GM04503 (cell line): Measurements from ENCODE around the gene METAP2.

ENCODE experiments used
- DNase-seq: peaks from one replicate; pipeline ENCODE4 v3.0.0-alpha.2; 2012; ENCODE audit warnings: low read depth

METAP2 gene

DNA sequence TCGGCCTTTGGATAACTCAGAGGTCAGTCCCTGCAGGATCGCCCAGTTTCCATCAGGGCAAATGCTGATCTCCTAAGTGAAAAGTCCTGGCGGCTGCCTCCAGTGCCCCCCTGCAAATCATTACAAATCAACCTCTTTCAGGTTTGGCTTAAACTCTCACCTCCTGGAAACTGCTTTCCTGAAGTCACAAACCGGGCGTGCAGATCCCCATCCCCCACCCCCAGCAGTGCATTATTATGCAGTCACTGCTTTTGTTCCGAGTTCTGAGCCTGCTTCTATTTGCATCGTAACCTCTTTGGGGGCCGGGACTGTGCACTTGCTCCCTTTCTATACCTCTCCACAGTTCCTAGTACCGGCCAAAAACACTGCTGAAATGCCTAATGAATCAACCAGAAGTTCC is 77.4 kb downstream of the METAP2 start, which contains the start of gene USP44:
USP44 (minus strand) TSS at position 172 of the 400 bp plus-strand sequence. CDS start 17,220 bp downstream, outside the sequence.
- no peak for DNase-seq

DNA sequence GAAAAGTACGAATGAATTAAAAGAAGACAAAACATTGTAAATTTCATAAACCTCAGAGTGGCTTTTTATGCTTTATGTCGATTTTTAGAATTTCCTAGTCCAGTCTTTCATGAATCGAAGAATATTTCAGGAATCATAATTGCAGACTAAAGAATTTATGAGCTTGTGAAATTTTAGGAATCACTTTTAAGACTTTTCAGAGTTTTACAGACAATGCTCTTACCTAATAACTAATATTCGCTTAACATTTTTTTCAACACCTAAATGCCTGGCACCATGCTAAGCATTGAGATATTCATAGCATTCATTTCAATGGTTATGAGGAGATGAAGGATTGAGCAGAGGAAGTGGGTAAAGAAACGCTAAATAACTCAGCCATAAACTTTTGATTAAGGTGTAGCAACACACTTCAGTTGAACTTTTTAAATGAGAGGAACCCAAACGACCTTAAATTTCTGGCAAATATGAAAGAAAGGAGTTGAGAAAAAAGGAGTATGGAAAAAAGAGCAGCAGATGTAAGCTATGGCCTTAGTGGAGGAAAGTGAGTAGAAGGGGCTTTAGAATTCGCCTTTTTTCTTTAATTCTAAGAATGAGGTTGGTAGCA is 78.1 kb downstream of the METAP2 start:
- DNase-seq: no peak

DNA sequence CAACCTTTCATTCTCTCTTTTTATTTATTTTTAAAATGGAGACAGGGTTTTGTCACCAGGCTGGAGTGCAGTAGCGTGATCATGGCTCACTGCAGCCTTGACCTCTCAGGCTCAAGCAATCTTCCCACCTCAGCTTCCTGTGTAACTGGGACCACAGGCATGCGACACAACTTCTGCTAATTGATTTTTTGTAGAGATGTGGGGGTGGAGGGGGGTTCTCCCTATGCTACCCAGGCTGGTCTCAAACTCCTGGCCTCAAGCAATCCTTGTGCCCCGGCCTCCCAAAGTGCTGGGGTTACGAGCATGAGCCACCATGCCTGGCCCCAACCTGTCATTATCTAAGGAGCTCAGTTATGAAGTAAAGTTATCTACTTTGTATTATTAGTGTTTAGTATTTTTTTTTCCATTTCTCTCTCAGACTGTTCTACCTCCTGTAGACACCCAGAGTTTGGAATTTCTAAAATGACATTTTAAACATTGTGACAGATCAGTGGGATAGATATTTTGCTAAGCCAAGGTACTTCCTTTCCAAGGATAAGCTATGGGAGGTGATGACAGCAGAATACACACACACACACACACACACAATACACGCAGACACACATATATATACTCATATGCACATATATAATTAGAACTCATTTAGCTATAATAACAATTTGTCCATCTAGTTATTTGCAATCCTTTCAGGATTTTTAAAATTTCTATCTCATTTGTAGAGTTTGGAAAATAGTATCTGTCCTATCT is 79.4 kb downstream of the METAP2 start:
- DNase-seq: no peak

DNA sequence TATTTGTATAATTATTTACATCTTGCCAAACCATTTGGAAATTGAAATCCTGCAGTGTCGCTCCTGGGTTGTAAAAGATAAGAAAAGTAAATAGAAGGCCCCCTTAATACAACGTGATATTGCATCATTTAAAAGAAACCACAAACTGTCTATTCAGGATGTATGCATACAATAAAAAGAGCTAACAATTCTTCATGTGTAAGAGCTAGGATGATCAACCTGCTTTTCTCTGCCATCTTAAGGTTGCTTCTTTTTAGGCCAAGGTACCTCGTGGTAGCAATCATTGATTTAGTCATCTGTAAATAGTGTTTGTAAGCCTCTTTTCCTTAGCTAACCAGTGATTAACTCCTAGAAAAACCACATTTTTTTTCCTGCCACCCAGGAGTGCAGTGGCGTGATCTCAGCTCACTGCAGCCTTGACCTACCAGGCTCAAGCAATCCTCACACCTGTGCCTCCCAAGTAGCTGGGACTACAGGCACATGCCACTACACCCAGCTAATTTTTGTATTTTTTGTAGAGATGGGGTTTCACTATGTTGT is 80.7 kb downstream of the METAP2 start:
- no peak for DNase-seq

DNA sequence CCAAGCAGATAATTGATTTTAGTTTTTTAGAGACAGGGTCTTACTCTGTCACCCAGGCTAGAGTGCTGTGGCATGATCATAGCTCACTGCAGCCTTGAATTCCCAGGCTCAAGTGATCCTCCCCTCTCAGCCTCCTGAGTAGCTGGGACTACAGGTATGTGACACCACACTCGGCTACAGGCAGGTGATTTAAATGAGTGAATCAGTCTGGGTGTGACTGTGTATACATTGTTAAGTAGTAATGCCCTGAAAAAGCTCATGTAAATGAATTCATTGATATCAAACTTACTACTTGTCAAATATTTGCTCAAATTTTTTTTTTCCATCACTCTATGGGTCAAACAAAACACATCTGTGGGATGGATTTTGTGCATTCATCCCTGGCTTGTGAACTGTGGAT is 83.7 kb downstream of the METAP2 start:
- no peak for DNase-seq
